ENCODE measurements around the gene PCDH10.

DNA sequence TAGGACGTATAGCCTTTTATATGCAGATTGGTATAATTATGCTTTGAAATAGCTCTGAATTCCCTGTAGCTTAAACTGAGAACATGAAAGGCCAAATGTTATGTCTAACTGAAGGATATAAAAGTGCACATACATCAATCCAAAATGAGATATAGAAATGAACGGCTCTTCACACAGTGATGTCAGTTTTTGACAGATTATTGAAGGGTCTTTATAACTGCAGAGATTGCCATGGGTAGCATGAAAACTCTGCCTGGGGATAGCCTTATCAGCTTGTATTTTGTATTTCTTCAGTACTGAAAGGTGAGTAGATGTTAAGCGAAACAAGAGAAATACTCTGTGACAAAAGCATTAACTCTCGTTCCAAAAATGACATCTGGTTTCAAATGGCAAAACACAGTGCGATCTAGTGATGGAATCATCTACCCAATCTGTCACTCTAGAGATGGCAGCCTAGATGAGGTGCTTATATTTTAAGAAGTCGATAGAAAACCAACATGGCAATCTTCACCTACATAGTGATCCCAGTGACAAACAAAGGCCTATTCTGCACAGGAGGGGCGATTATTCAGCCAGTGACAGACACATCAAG, 59.7 kb downstream of the PCDH10 start:
- TF ChIP-seq BRD4 (IDR thresholded peaks at IDR 0.05): no peak
- TF ChIP-seq POLR2AphosphoS5 (IDR thresholded peaks at IDR 0.05; ENCODE audit: control insufficient read depth, insufficient read depth, low read depth, low read length): no peak
- no peak for TF ChIP-seq ZFP30 (CRISPR knock-in tag; IDR thresholded peaks at IDR 0.05; ENCODE audit: borderline replicate concordance)
- no peak for TF ChIP-seq EP300 (IDR thresholded peaks at IDR 0.05; ENCODE audit: low read length)
- no peak for TF ChIP-seq NFXL1 (CRISPR knock-in tag; IDR thresholded peaks at IDR 0.05)
- TF ChIP-seq, protein P1, sequence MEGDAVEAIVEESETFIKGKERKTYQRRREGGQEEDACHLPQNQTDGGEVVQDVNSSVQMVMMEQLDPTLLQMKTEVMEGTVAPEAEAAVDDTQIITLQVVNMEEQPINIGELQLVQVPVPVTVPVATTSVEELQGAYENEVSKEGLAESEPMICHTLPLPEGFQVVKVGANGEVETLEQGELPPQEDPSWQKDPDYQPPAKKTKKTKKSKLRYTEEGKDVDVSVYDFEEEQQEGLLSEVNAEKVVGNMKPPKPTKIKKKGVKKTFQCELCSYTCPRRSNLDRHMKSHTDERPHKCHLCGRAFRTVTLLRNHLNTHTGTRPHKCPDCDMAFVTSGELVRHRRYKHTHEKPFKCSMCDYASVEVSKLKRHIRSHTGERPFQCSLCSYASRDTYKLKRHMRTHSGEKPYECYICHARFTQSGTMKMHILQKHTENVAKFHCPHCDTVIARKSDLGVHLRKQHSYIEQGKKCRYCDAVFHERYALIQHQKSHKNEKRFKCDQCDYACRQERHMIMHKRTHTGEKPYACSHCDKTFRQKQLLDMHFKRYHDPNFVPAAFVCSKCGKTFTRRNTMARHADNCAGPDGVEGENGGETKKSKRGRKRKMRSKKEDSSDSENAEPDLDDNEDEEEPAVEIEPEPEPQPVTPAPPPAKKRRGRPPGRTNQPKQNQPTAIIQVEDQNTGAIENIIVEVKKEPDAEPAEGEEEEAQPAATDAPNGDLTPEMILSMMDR (IDR thresholded peaks at IDR 0.05 in 2 of 3, conservative IDR thresholded peaks at IDR 0.05 in 1 of 3; ENCODE audit: insufficient read depth in 2 of 3, low read depth in 1 of 3, low read length in 3 of 3): no peak
- TF ChIP-seq, protein P2, sequence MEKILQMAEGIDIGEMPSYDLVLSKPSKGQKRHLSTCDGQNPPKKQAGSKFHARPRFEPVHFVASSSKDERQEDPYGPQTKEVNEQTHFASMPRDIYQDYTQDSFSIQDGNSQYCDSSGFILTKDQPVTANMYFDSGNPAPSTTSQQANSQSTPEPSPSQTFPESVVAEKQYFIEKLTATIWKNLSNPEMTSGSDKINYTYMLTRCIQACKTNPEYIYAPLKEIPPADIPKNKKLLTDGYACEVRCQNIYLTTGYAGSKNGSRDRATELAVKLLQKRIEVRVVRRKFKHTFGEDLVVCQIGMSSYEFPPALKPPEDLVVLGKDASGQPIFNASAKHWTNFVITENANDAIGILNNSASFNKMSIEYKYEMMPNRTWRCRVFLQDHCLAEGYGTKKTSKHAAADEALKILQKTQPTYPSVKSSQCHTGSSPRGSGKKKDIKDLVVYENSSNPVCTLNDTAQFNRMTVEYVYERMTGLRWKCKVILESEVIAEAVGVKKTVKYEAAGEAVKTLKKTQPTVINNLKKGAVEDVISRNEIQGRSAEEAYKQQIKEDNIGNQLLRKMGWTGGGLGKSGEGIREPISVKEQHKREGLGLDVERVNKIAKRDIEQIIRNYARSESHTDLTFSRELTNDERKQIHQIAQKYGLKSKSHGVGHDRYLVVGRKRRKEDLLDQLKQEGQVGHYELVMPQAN (IDR thresholded peaks at IDR 0.05; ENCODE audit: borderline replicate concordance): no peak
- no peak for TF ChIP-seq HDAC6 (IDR thresholded peaks at IDR 0.05; ENCODE audit: low read depth, low read length)
- TF ChIP-seq ZNF707 (CRISPR knock-in tag; conservative IDR thresholded peaks at IDR 0.05): no peak
- no peak for TF ChIP-seq POLR2A (conservative IDR thresholded peaks at IDR 0.05)
- TF ChIP-seq, protein P3, sequence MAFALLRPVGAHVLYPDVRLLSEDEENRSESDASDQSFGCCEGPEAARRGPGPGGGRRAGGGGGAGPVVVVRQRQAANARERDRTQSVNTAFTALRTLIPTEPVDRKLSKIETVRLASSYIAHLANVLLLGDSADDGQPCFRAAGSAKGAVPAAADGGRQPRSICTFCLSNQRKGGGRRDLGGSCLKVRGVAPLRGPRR (CRISPR knock-in tag; IDR thresholded peaks at IDR 0.05): no peak
- no peak for TF ChIP-seq MBD2 (IDR thresholded peaks at IDR 0.05; ENCODE audit: borderline replicate concordance, low read depth)
- no peak for TF ChIP-seq NR2C1 (IDR thresholded peaks at IDR 0.05)
- no peak for TF ChIP-seq NR2C1 (tag; IDR thresholded peaks at IDR 0.05)
- TF ChIP-seq FOSL1 (tag; conservative IDR thresholded peaks at IDR 0.05): no peak

All from K562 (cell line).